GM18867 (cell line): ENCODE data around the gene PEX5L.

ENCODE experiments used
- ATAC-seq: cut with Tn5 transposase; IDR thresholded peaks from one replicate; pipeline ENCODE4 v1.9.1; 2021; ENCODE audit warnings: mild to moderate bottlenecking, moderate library complexity; ENCODE audit not compliant: unreplicated experiment

PEX5L gene

DNA sequence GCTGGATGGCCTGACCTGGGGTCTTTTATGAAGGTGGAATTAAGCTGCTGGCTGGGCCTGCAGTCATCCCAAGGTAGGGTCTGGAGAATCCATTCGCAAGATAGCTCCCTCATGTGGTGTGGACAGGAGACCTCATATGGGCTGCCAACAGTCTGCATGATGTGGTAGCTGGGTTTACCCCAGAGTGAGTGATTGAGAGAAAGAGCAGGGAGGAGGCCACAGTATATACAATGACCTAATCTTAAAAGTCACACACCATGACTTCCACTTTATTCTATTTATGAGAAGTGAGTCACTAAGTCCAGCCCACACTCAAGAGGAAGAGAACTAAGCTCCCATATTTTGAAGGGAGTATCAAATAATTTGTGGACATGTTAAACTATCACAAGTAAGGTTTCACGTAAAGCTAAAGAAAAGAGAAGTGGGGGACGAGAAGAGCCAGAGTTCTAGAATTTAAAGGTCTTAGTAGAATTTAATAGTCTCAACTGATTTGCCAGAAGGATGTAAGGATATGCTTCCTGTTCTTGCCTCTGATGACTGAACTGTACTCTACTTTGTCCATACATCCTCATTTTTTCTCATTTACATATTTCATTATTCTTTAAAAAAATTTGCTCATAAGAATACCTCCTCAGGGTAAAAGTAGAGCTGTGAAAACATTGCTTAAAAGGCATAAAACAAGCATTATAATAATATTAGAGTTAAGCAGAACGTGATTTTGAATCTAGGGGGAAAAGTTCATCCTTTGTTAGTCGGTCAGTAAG lies 184.4 kb downstream of the PEX5L start:
- ATAC-seq, result peak; percentile 65

DNA sequence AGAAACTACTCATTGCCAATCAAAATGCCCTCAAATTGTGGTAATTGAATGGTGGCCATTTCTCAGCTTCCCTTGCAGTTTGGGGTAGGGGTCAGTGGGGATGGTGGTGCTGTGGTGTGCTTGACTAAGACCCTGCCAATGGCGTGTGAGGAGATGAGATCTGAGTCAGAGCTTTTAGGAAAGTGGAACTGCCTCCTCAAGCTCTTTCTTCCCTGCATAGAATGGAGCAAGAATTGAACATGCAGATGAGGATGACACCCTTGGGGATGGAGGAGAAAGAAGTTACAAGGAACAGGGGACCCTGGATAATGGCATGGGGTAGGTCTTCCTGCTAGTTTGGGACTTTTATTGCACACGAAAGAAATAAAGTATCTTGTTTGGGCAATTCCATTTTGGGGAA lies 188.0 kb downstream of the PEX5L start:
- no peak for ATAC-seq

DNA sequence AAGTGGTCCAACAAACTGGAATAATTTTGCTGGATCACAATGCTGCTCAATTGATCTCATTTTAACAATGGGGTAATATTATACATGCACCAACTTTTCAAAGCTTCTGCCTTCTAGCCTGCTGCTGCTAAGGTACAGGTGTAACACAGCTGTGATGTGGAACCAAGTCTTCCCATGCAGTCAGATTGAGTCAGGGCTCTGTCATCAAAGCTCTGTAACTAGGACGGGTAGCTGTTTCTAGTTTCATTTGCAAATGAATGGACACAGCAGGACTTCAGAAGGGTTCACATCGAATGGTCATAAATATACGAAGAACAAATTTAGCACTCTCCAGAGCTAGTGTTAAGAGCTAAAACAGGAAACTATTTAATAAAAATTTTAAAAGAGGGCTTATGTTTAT lies 194.7 kb downstream of the PEX5L start:
- ATAC-seq, result no peak

DNA sequence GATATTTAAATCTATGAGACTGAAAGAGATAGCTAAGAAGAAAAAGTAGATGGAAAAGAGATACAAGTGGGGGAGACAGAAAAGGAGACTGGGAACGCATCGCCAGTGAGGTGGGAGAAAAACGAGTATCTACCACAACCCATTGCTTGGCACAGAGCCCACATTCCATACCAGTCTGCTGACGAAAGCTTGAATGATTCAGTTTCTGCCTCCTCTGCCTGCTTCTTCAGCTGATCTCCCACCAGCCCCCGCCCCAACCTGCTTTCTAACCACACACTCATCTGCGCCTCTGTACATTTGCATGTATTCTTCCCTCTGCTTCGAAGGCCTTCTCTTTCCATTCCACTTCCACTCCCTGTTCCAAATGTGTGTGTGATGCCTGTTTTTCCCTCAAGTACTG lies 195.8 kb downstream of the PEX5L start:
- ATAC-seq, result no peak

DNA sequence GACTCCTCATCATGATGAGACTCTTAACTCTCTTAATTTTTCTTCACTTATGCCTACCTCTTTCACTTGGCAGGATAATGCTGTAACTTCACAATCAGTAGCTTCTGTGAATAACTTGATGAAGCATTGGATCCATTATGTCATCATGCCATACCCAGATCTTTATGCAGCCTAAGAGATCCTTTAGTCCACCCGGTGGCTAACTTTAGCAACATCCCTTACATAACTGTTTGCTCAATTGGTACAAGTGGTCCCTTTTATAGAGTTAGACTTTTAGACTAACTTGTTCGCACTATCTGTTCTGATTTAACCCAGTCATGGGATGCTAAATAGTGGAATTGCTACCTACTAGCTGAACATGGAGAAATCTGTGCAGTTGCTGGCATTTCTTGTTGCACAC lies 199.4 kb downstream of the PEX5L start:
- ATAC-seq, result no peak

DNA sequence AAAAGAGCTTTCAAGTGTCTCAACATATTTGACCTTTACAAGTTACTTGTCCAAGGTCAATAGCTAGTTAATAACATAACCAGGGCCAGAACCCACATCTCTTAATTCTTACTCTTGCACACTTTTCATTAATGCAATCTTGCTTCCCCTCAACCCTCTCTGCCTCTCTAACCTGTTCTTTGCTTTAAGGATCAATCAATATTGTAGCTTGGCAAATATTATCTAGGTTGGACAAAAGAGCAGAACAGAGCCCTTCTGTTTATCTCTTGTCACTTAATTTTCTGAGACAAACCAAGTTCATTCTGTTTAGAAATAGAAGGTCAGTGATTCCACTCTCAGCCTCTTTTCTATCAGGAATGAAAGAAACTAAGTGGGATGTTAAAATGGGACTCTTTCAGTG lies 203.4 kb downstream of the PEX5L start:
- no peak for ATAC-seq

DNA sequence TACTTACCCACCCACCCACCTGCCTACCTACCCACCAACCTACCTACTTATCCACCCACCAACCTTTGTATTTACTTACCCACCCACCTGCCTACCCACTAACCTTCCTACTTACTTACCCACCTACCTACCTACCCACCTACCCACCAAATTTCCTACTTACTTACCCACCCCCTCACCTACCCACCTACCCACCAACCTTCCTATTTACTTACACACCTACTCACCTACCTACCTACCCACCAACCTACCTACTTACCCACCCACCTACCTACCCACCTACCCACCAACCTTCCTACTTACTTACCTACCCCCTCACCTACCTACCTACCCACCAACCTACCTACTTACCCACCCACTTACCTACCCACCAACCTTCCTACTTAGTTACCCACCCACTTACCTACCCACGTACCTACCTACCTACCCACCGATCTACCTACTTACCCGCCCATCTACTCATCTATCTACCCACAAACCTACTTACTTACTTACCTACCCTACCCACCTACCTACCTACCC lies 204.3 kb downstream of the PEX5L start:
- ATAC-seq, result no peak

DNA sequence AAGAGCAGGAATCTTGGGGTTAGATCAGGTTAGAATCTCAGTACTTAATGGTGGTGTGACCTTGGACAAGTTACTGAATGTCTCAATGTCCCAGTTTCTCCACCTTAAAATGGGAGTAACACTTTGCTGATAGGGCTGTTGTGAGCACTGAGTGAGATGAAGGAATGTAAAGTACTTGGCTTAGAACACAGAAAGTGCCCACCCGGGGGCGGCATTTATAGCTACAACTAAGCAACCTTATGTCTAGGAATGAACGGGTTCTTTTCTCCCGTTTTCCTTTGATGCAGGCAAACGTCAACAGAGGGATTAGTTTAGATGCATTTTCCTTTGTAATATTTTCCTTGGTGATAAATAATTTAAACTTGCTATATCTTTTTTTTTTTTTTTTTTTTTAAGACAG lies 207.3 kb downstream of the PEX5L start:
- ATAC-seq, result no peak

DNA sequence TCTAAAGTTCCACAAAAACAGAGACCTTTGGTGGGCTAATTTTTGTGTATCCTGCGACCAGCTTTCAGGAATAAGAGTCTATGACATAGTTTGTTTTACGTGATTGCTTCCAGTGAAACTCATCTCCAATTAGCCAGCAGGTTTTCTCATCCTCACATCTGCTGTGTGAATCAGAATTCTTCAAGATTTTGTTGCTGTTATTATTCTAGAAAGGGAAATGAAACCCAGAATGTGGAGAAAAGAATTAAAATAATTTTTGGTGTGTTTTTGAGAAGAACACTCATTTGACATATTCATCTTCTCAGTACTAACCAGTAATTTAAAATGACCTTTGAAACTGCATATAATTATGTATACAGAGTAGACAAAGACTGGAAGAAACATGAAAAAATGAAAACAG lies 208.0 kb downstream of the PEX5L start:
- no peak for ATAC-seq

DNA sequence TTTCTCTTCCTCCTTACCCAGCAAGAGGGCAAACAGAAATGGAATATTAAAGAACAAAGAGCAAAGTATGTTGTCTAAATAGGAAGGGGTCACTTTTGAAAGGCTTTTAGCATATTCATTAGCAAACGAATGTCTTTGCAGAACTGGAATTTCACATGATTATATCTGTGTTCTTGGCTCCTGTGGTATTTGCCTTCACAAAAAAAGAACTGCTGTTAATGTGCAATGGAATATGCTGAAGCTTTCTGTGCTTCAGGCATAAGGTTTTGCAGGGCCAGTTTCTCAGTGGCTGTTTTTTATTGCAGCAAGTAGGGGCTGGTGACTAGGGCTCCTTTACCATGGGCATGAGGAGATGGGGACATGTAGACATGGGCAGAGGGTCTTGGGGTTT lies 210.5 kb downstream of the PEX5L start:
- ATAC-seq, result no peak

DNA sequence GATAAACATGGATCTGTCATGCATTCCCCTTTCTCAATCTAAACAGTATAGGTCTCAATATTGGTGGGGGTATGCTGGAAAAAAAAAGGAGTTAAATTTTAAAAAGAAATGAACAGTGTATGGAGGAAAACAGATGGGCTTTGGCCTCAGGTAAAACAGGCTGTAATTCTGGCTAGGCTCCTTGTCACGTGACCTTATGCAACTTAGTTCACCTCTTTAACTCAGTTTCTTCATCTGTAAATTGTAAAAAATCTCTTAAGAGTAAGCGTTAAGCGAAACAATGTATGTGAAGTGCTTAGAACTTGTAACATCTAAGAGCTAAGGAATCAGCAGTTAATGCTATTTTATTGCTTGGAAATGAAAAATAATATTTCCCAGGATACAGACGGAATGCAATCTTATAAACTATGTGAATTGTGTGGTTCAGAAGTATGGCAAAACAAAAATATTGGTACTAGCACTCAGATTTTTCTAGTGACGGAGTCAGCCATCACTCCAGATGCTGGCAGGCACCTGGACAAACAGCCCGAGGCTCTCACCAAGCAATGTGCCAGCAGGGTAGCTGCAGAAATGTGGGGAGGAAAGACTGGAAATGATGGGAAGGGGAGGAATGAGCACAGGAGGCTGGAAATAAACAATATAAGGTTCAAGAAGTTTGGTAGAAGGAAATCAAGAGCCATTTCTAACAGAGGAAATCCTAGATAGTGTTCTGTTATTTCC lies 211.1 kb downstream of the PEX5L start:
- ATAC-seq, result no peak

DNA sequence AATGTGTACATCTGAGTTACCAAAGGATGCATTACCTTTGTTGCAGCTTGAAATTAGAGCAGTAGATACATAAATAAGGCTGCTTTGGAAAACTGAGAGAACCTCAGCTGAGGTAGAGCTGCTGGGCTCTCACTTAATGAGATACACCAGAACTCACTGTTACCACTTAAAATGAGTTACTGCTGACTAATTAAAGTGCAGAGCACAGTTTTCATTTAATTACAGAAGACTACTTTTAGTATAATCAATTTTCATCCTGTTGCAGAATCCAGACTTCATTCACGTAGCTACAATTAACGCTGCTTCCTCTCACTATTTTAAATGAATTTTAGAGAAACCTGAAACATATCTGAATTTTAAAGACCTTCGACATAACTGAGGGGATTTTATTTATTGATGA lies 214.4 kb downstream of the PEX5L start:
- no peak for ATAC-seq

DNA sequence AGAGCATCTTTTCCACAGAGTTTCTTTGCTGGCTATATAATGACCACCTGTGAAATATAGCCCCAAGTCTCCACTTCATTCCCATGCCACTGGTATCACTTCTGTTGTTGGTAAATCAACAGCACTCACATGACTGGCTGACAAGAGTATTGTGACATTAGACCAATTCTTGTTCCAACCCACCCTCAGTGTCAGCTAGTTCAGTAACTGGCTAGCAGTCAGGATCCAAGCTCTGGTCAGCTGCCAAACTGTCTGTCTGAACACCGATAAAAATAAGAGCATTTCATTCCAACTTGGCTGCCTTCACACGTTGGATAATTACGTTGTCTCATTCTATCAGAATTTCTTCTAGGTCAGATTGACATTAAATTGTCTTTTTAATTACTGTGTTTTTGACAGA lies 217.4 kb downstream of the PEX5L start:
- ATAC-seq, result no peak

DNA sequence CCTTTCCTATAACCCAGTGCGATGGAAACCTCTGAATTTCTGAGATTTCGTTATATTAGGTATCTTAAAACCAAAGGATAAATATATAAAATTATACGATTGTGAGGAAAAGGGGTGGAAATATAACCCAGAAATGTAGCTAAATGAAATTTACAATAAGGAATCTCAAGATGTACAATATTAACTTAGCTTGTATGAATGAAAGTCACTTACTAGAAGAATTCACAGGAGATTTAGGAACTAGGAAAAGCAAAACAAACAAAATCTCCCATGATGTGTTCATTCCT lies 224.7 kb downstream of the PEX5L start:
- no peak for ATAC-seq

DNA sequence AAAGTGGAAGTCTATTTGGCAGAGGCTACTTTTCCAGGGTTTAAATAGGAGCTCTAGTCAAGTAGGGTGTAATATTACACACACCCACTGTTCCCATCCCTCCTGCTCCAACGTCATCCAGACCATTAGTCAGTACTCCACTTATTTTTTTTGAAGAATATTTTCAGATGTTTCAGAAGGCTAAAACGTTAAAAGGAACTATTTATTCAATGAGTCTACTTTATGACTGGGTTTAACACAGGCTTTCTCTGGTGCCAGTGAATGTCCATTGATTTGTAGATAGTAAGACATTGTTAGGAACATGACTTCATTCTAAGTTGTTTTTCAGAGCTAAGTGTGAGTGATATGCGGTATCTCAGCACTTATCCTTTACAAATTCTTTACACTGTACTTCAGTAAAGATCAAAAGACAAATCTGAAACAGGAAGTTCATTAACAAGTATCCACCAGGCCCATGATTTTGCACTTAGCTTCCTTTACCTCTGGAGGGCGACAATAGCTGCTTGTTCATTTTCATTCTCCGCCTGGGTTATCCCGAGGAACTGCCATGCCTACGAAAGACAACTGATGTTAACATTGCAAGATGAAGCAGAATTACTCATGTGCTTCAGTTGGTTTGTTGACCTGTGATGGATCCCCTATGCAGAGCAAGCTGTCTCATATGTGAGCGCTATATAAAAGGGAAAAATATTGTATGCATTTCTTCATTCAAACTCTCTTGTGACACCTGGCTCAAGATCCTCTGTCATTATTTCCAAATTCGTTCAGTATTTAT lies 225.2 kb downstream of the PEX5L start:
- peak; percentile 96 for ATAC-seq

DNA sequence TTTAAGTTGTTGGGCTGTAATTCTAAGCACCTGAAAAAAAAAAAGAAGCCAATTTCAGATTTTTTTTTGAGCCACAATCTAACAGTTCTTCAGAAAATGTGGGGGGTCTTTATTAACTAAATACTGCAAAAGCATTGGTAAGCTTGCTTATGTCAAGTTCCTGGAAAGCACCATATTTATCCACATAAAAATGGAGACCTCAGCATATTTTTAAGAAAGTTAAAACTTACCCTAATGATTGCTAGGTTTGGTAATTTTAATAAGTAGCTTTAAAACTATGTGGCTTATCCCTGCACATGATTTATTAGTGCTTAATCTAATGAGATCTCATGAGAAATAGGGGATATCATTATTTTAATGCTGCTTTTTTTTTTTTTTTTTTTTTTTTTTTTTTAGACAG lies 227.1 kb downstream of the PEX5L start:
- no peak for ATAC-seq

DNA sequence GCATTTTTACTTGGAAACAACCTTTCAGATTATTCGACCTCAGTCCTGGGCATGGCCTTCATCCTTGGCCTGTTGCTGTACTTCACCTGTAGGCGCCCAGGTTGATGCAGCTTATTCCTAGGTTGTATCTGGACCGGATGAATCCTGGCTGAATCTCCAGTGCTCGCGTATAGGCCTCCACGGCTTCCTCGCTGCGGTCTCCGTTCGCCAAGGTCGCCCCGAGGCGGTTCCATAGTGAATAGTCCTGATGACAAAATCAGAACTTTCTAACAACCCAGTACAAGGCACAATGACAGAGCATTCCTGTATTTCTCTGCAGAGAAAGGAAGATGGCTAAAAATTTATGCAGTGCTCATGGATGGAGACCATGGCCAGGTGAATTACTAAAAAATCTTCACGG lies 229.1 kb downstream of the PEX5L start:
- ATAC-seq, result no peak

DNA sequence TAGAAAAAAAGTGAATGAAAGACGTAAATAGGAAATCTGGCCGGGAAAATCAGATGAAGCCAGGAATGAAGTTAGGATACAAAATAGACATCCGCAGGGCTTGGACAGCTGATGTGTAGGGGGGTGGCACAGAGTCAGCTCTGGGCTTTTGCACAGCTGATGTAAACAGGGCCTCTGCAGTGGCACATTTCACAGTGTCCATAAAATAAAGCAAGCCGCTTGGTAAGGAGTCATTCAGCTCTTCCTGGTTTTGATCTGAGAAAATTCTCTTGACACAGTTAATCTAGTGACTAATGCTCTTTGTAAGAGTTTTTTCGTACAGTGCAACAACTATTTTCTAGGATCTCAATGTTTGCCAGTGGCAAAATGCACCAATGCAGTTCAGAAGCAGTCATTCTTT lies 230.6 kb downstream of the PEX5L start:
- ATAC-seq, result no peak

DNA sequence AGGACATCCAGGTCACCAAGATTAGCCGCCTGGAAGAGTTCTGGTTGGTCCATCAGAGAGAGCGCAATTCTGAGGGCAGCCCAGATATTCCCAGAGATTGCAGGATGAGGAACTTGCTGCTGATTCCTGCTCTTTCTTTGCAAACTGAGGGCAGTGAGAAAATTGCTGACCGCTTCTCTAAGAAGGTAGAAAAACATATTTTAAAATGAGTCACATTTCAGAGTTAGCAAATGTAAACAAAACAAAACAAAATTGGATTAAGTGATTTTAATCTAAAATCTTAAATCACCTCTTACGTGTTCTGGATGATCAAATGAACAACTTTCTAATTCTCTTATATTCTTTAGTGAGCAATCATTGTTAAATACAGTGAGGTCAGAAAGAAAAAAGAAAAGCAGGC lies 234.9 kb downstream of the PEX5L start:
- ATAC-seq, result no peak

DNA sequence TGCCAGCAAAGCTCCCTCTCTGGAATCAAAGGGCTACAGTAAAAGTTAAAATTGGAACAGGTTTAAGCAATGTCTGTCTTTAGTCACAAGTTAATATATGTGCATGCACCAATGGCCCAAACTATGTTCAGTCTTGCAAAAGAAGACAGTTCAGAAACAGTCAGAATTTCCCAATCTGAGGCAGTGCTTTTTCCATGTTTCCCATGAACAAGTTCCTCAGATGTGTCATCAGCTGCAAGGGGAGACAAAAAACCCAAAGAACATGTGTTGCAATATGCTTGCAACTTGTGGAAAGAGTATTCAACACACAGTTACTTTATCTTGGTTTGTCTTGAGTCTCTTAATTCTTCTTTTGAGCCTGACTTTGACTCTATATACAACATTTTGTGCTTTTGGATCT lies 235.5 kb downstream of the PEX5L start:
- no peak for ATAC-seq

DNA sequence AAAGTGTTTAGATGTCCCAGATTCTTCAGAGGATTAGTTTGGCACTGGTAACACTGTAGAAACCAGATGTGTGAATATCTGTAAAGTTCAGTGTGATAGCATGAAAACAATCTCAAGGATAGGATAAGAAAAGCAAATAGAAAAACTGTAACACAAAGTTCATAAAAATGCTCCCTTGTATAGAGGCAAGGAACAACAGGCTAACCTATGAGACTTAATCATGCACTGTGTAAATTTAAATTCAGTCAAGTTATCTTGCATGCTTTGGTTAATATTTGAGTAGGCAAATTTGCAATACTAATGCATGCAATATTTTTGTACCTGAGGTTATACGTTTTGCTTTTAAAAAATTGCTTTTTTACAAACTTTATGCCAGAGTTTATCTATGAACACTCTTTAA lies 239.5 kb downstream of the PEX5L start:
- no peak for ATAC-seq

DNA sequence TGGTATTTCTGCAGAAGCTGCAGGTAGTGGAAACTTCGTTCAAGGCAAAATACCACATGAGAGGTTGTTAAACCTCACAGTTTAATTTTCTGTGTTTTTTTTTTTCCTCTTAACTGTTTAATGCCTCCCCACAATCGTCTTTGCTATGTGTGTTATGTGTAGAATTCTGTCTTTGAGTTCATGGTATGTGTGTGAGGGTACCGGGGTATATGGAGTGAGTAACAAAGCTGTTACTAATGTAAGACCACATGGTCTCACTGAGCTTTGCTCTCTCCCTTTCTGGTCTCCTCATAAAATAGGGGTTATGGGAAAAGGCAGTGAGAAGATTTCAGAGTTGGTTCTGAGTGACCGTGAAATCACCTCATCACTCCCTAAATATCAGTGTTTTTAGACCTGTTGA lies 240.3 kb downstream of the PEX5L start:
- ATAC-seq, result no peak
